Raji (cell line): Measurements from ENCODE around the gene TFF1.

Experiments used
- POLR2A ChIP-seq: IDR thresholded peaks from 2 replicates; pipeline ENCODE4 v1.6.1; 2011; ENCODE audit warnings: low read depth, low read length, control low read depth; ENCODE audit not compliant: insufficient read depth

Gene TFF1

GRCh38 chr21:42404539-42404938 lies 38.2 kb upstream of the TFF1 start:
- TF ChIP-seq POLR2A: no peak

GRCh38 chr21:42403611-42404231 lies 37.4 kb upstream of the TFF1 start, which contains the start of gene UBASH3A:
UBASH3A (plus strand) TSS chr21:42403902; CDS start chr21:42403946, 44 bp downstream.
- TF ChIP-seq POLR2A: no peak

GRCh38 chr21:42401820-42402251 lies 35.5 kb upstream of the TFF1 start:
- no peak for TF ChIP-seq POLR2A

GRCh38 chr21:42401154-42401553 lies 34.8 kb upstream of the TFF1 start:
- TF ChIP-seq POLR2A: no peak

- TF ChIP-seq POLR2A: no peak
Observed at GRCh38 chr21:42400525-42400924, 34.2 kb upstream of the TFF1 start.

- no peak for TF ChIP-seq POLR2A
Observed at GRCh38 chr21:42398436-42399028, 32.2 kb upstream of the TFF1 start.

GRCh38 chr21:42397746-42398394 lies 31.5 kb upstream of the TFF1 start:
- TF ChIP-seq POLR2A: no peak

GRCh38 chr21:42396799-42397745 lies 30.7 kb upstream of the TFF1 start:
- TF ChIP-seq POLR2A: no peak

GRCh38 chr21:42395905-42396651 lies 29.7 kb upstream of the TFF1 start, which contains the start of gene TMPRSS3:
TMPRSS3 (minus strand) TSS chr21:42396052; CDS start chr21:42395417, 635 bp downstream.
- TF ChIP-seq POLR2A: no peak

GRCh38 chr21:42395302-42395701 lies 29.0 kb upstream of the TFF1 start:
- no peak for TF ChIP-seq POLR2A

GRCh38 chr21:42393443-42393950 lies 27.2 kb upstream of the TFF1 start:
- TF ChIP-seq POLR2A: no peak

- TF ChIP-seq POLR2A: no peak
Observed at GRCh38 chr21:42392731-42393442, 26.6 kb upstream of the TFF1 start.

- no peak for TF ChIP-seq POLR2A
Observed at GRCh38 chr21:42391297-42391696, 25.0 kb upstream of the TFF1 start.

- TF ChIP-seq POLR2A: no peak
Observed at GRCh38 chr21:42390696-42391095, 24.4 kb upstream of the TFF1 start.
